HEK293T (cell line): ENCODE data around the gene TSHR.
"Not testable (repeated sequence)": the region's sequence is repeated elsewhere in the genome, so short reads cannot be mapped to it uniquely, and the experiment has no call there.

Source experiments
- CTCF ChIA-PET: fragments of 350-600 bp; formaldehyde crosslinking; extraction: SDS; loops from one replicate; lab custom pipeline; 2021; ENCODE audit warnings: antibody characterized with exemption, inconsistent platforms; lab: Yijun Ruan, JAX
- POLR2A ChIA-PET: fragments of 350-600 bp; formaldehyde crosslinking; extraction: SDS; loops from one replicate; lab custom pipeline; 2020; ENCODE audit warnings: antibody characterized with exemption, inconsistent platforms; lab: Yijun Ruan, JAX
- DNase-seq: peaks from one replicate; pipeline ENCODE4 v3.0.0; 2012; ENCODE audit warnings: mixed read lengths; ENCODE audit errors: extremely low spot score
- ARNT ChIP-seq: fragments of 450-650 bp; IDR thresholded peaks from 2 replicates; pipeline ENCODE4 v1.6.1; 2017; ENCODE audit warnings: mild to moderate bottlenecking
- BHLHE40 ChIP-seq: fragments of 450-650 bp; IDR thresholded peaks from 2 replicates; pipeline ENCODE4 v1.6.1; 2016; ENCODE audit warnings: mild to moderate bottlenecking, moderate library complexity, borderline replicate concordance
- CTBP1 ChIP-seq: fragments of 450-650 bp; IDR thresholded peaks from 2 replicates; pipeline ENCODE4 v1.6.1; 2016; ENCODE audit warnings: borderline replicate concordance
- ELF4 ChIP-seq: fragments of 450-650 bp; IDR thresholded peaks from 2 replicates; pipeline ENCODE4 v1.6.1; 2017; ENCODE audit warnings: antibody characterized with exemption
- FOXA1 ChIP-seq: fragments of 450-650 bp; IDR thresholded peaks from 2 replicates; pipeline ENCODE4 v1.6.1; 2016; ENCODE audit warnings: mild to moderate bottlenecking
- FOXK2 ChIP-seq: fragments of 450-650 bp; IDR thresholded peaks from 2 replicates; pipeline ENCODE4 v1.6.1; 2016; ENCODE audit warnings: mild to moderate bottlenecking
- FOXM1 ChIP-seq: fragments of 450-650 bp; IDR thresholded peaks from 2 replicates; pipeline ENCODE4 v1.6.1; 2017; ENCODE audit warnings: mild to moderate bottlenecking, borderline replicate concordance
- HDGF ChIP-seq: fragments of 450-650 bp; IDR thresholded peaks from 2 replicates; pipeline ENCODE4 v1.6.1; 2017; ENCODE audit warnings: antibody characterized with exemption, borderline replicate concordance
- L3MBTL2 ChIP-seq: fragments of 450-650 bp; conservative IDR thresholded peaks from 2 replicates; pipeline ENCODE4 v1.6.1; 2016; ENCODE audit warnings: mild to moderate bottlenecking
- LEF1 ChIP-seq: fragments of 450-650 bp; IDR thresholded peaks from 2 replicates; pipeline ENCODE4 v1.6.1; 2017; ENCODE audit warnings: mild to moderate bottlenecking, borderline replicate concordance
- NFRKB ChIP-seq: fragments of 450-650 bp; IDR thresholded peaks from 2 replicates; pipeline ENCODE4 v1.6.1; 2016; ENCODE audit warnings: mild to moderate bottlenecking, moderate library complexity
- PKNOX1 ChIP-seq: fragments of 450-650 bp; IDR thresholded peaks from 2 replicates; pipeline ENCODE4 v1.6.1; 2016
- SP1 ChIP-seq: fragments of 450-650 bp; IDR thresholded peaks from 2 replicates; pipeline ENCODE4 v1.6.1; 2017
- SUZ12 ChIP-seq: fragments of 450-650 bp; IDR thresholded peaks from 2 replicates; pipeline ENCODE4 v1.6.1; 2016; ENCODE audit warnings: mild to moderate bottlenecking
- TARDBP ChIP-seq: fragments of 450-650 bp; IDR thresholded peaks from 2 replicates; pipeline ENCODE4 v1.6.1; 2016
- ZNF384 ChIP-seq: fragments of 450-650 bp; IDR thresholded peaks from 2 replicates; pipeline ENCODE4 v1.6.1; 2016

The TSHR gene

GRCh38 chr14:81113176-81113575 is 157.8 kb downstream of the TSHR start:
- TF ChIP-seq LEF1 (no peak), FOXK2 (no peak)
- POLR2A ChIA-PET: no interaction called here
- CTCF ChIA-PET: no interaction called here
- DNase-seq: no peak

GRCh38 chr14:81113945-81114820 is 158.8 kb downstream of the TSHR start:
- CTCF ChIA-PET, POLR2A ChIA-PET, DNase-seq: not testable (repeated sequence)
- peak; percentile 68 for TF ChIP-seq ZNF384

DNA sequence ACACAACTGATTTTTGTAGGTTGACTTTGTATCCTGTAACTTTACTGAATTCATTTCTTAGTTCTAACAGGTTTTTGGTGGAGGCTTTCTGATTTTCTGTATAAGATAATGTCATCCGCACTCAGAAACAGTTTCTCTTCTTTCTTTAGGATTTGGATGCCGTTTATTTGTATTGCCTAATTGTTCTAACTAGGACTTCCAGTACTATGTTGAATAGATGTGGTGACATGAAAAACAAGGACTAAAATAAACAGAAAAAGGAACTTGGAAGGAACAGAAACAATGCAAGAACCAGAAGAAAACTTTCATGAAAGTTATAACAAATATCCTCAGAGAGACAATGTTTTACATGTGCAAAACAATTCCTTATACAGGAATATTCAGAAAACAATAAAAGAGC is 165.1 kb downstream of the TSHR start:
- DNase-seq: no peak
- CTCF ChIA-PET: no interaction called here
- POLR2A ChIA-PET: no interaction called here
- TF ChIP-seq SP1 (no peak), ZNF384 (no peak), ARNT (no peak), TARDBP (no peak)

DNA sequence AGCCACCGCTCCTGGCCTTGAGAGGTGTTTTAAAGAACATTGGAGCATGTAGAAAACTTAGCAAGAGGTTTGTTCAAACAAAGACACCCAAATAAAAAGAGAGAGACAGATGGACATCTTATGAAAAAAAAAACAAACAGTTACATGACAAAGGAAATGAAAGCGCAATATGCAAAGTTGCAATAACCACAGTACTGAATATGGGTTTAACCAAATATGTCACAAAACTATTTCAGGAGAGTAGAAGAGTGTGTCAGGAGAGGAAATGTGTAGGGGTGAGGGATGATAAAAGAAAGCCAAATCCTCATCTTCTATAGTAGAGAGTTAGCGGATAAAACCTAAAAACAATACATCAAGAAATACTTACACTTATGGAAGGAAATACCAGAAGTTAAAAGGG is 166.9 kb downstream of the TSHR start:
- no peak for TF ChIP-seq ELF4
- no peak for TF ChIP-seq ARNT
- TF ChIP-seq CTBP1: no peak
- no peak for TF ChIP-seq L3MBTL2
- no peak for TF ChIP-seq HDGF
- no peak for TF ChIP-seq FOXM1
- no peak for TF ChIP-seq PKNOX1
- TF ChIP-seq FOXK2: no peak
- ChIA-PET CTCF (no interaction called here), POLR2A (no interaction called here)
- DNase-seq: no peak

DNA sequence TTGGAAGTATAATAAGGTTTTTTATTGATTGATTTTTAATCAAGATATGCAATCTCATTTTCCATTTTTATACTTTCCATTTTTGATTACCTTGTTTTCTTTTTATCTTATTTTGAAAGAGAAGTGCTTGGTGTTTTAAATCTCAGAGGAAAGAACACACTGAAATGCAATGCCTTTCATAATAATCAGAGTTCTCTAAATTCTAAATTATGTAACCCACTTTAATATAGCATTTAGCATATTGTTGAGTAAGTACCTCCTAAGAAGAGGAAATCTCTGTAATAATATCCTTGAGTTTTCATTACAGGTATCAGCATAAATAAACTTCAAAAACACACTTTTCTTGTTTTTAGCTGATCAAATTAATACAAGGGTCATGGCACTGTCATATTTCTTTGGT is 168.4 kb downstream of the TSHR start:
- POLR2A ChIA-PET: no interaction called here
- TF ChIP-seq L3MBTL2 (no peak), ARNT (no peak), CTBP1 (no peak), FOXM1 (no peak), ELF4 (no peak), FOXK2 (no peak)
- CTCF ChIA-PET: no interaction called here
- no peak for DNase-seq

GRCh38 chr14:81125536-81125935 is 170.1 kb downstream of the TSHR start:
- TF ChIP-seq NFRKB (no peak), FOXA1 (no peak), L3MBTL2 (no peak), BHLHE40 (no peak), SP1 (no peak)
- POLR2A ChIA-PET: no interaction called here

GRCh38 chr14:81127785-81128184 is 172.4 kb downstream of the TSHR start:
- TF ChIP-seq HDGF (no peak), SUZ12 (no peak), BHLHE40 (no peak), PKNOX1 (no peak), ZNF384 (no peak), L3MBTL2 (no peak), FOXA1 (no peak), NFRKB (no peak), FOXM1 (no peak), LEF1 (no peak), TARDBP (no peak), SP1 (no peak)
- DNase-seq: no peak
- CTCF ChIA-PET: no interaction called here
- POLR2A ChIA-PET: no interaction called here

More at GRCh38 chr14:81125536-81125935, 170.1 kb downstream of the TSHR start:
- DNase-seq: no peak
- CTCF ChIA-PET: no interaction called here

GRCh38 chr14:81129242-81129641 is 173.8 kb downstream of the TSHR start:
- TF ChIP-seq CTBP1 (no peak), ELF4 (no peak), LEF1 (no peak), ZNF384 (no peak), NFRKB (no peak)
- DNase-seq: no peak
- POLR2A ChIA-PET: no interaction called here
- CTCF ChIA-PET: no interaction called here
